Large intestine (tissue), 3 donors: ENCODE measurements around the gene CCDC33. TPM values are rescaled to one million over a fixed set of nuclear protein-coding genes. Genes with fewer than 3 reads are reported as not detected.

ENCODE experiments used
- DNase-seq, 2 donors: peaks; one replicate each; pipeline versions ENCODE4 v3.0.0 to v3.0.0-alpha.2; 2013
- H3K27ac ChIP-seq: one replicate; pipeline ENCODE4 v1.5.1; 2013; ENCODE audit warnings: low read length
- H3K27me3 ChIP-seq: 2 replicates; pipeline ENCODE4 v1.6.1; 2013; ENCODE audit warnings: low read length; ENCODE audit not compliant: control insufficient read depth, insufficient read depth
- H3K36me3 ChIP-seq: 2 replicates; pipeline ENCODE4 v1.6.1; 2013; ENCODE audit warnings: low read length; ENCODE audit not compliant: control insufficient read depth, insufficient read depth
- H3K4me1 ChIP-seq: one replicate; pipeline ENCODE4 v1.6.1; 2013; ENCODE audit warnings: low read length; ENCODE audit not compliant: control insufficient read depth, insufficient read depth
- H3K4me3 ChIP-seq: one replicate; pipeline ENCODE4 v1.5.1; 2013; ENCODE audit warnings: low read length
- H3K9me3 ChIP-seq: one replicate; pipeline ENCODE4 v1.6.1; 2013; ENCODE audit warnings: mild to moderate bottlenecking, low read depth, low read length, moderate library complexity; ENCODE audit not compliant: control insufficient read depth
- WGBS: methylation state at CpG from one replicate; pipeline ENCODE4 v1.1.5; 2013; ENCODE audit warnings: low lambda C conversion rate; ENCODE audit not compliant: insufficient coverage; 5-methylcytosine and 5-hydroxymethylcytosine counted together
- polyA plus RNA-seq: library from polyadenylated mRNA; unstranded; fragments of 120-200 nt; gene quantifications from one replicate; pipeline ENCODE4 v1.2.1, GENCODE V29; 2013

Gene CCDC33
- polyA plus RNA-seq, 1 donor = 2.2 TPM

DNA sequence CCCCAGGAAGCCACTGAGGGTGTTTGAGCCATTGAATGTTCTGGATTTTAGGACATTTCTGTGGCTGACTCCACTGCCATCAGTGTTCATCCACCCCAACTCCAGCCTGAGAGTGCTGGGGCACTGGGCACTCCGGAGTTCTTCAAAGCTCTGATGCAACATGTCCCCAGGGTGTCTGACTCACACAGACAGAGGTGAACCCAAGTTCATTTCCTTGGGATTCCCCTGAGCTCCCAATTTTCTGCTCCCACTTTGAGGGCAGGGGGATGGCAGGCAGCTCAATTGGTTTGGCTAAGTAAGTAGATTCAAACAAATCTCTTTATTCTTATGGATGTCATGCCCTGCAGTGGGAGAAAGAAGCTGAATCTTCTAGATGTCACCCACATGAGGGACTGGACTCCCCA is 35.7 kb upstream of the CCDC33 start:
- no CpG with 5 or more reads among the region's 1 CpG for WGBS
- DNase-seq = peak in 1 of 2 donors; percentile 76
- H3K27ac ChIP-seq = no peak overlapping the region
- no peaks in the 10 kb centered on the region for H3K9me3 ChIP-seq
- no peak overlapping the region for H3K4me3 ChIP-seq
- peaks cover 59% of the 10 kb centered on the region for H3K4me1 ChIP-seq
- no peaks in the 10 kb centered on the region for H3K27me3 ChIP-seq
- H3K36me3 ChIP-seq = no peaks in the 10 kb centered on the region

DNA sequence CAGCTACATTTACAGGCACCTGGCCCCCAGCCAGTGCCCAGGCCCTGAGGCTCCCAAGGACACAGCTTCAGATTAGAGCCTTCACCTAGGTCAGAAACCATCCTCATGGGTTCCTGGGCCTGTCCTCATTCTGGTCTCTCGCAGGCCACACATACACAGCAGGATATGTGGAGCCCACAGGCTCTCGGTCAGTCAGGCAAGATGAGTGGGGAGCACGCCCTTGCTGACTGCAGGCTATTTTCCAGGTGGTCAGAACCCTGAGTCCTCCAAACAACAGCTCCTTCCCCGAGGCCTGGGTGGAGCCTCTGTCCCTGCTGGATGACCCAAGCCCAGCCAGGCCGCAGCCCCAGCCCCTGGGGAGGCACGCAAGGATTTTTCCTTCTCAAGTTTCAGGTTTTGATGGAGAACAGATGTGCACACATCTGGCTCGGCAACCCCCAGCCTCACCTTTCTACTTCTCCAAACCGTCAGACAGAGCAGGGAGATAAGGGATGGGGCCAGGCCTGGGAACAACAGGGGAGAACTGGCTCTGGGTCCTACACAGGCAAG is 35.2 kb upstream of the CCDC33 start:
- Histone ChIP-seq H3K4me1 (peaks cover 55% of the 10 kb centered on the region), H3K27ac (no peak overlapping the region)
- no peak for DNase-seq

DNA sequence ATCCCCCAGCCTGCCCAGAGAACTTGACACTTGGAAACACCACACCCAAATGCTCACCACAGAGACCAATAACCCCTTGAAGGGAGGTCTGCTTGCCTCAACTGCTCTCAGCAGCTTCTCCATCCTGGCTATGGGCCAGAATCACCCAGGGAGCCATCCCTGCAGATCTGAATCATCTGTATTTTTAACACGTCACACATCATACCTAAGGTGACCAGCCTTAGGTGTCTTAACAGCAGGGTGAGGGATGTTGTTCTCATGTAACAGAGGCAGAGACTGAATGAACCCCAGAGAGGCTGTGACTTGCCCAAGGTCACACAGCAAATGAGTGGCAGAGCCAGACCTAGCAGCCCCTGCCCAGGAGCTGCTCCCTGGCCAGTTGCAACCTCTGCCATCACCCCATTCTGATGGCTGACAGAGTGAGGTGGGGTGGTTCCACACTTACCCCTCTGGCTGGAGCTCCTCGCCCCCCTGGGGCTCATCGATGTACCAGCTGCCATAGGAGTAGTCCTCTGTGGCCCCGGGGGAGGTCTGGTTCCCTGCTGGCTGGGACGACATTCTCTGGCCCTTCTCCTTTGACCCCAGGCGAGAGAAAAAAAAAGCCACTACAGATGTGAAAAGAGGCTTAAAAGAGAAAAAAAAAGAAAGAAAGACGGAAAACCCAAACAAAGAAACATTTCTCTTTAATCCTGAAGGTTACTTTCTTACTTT is 34.3 kb upstream of the CCDC33 start:
- Histone ChIP-seq H3K27ac (peak overlapping the region; percentile 50), H3K4me1 (peaks cover 51% of the 10 kb centered on the region), H3K36me3 (no peaks in the 10 kb centered on the region), H3K4me3 (peak overlapping the region; percentile 11), H3K9me3 (no peaks in the 10 kb centered on the region), H3K27me3 (no peaks in the 10 kb centered on the region)
- WGBS = 24% methylated on average over 4 of the region's 7 CpGs
- DNase-seq = no peak

More for the DNA sequence above, 35.2 kb upstream of the CCDC33 start:
- H3K4me3 ChIP-seq = no peak overlapping the region
- no peaks in the 10 kb centered on the region for H3K27me3 ChIP-seq
- no CpG with 5 or more reads among the region's 8 CpGs for WGBS
- no peaks in the 10 kb centered on the region for H3K9me3 ChIP-seq
- H3K36me3 ChIP-seq = no peaks in the 10 kb centered on the region

- peak within 1 kb of the TSS; percentile 22 for H3K4me3 ChIP-seq
Observed at GRCh38 chr15:74202452-74203401, 33.4 kb upstream of the CCDC33 start, which contains the start of gene STRA6. Gene STRA6 (minus strand): TSS chr15:74202787. CDS start chr15:74202267, 520 bp downstream.

GRCh38 chr15:74203914-74204431 is 32.2 kb upstream of the CCDC33 start:
- Histone ChIP-seq H3K4me1 (peaks cover 54% of the 10 kb centered on the region), H3K36me3 (no peaks in the 10 kb centered on the region), H3K4me3 (no peak overlapping the region), H3K9me3 (no peaks in the 10 kb centered on the region), H3K27me3 (no peaks in the 10 kb centered on the region), H3K27ac (no peak overlapping the region)
- peak in 1 of 2 donors; percentile 33 for DNase-seq
- no CpG with 5 or more reads among the region's 10 CpGs for WGBS

More at GRCh38 chr15:74202452-74203401, 33.4 kb upstream of the CCDC33 start, which contains the start of gene STRA6:
- Histone ChIP-seq H3K36me3 (no peaks in the 10 kb centered on the region), H3K9me3 (no peaks in the 10 kb centered on the region), H3K4me1 (peaks cover 47% of the 10 kb centered on the region), H3K27ac (peak within 1 kb of the TSS; percentile 50), H3K27me3 (no peaks in the 10 kb centered on the region)
- WGBS = no CpG with 5 or more reads among the region's 26 CpGs
- DNase-seq = peak; percentile 73 to 89

GRCh38 chr15:74205582-74205947 is 30.6 kb upstream of the CCDC33 start:
- WGBS = no CpG with 5 or more reads among the region's 4 CpGs
- no peak for DNase-seq
- H3K4me1 ChIP-seq = peaks cover 54% of the 10 kb centered on the region

DNA sequence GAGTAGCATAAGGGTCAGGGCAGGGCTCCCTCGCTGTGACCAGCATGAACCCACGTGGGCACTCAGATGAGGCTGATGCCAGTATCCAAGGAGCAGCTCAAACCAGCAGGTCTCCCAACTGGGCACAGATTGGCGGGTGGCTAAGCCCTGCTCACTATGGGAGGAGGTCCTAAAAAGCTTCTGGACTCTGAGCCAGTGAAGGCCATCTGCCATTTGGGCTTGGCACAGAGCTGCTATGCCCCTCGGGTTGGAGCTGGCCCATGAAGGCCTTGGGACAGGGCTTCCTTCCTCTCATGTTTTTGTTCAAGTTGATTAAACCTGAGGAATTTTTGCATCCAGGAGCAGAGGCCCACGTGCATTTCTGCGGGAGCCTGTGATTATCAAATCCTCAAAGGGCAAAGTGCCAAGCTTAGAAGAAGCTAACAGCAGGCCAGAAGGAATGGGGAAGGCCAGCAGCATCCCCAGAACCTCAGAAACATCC is 29.3 kb upstream of the CCDC33 start:
- Histone ChIP-seq H3K9me3 (no peaks in the 10 kb centered on the region), H3K27me3 (no peaks in the 10 kb centered on the region), H3K27ac (no peak overlapping the region), H3K36me3 (no peaks in the 10 kb centered on the region), H3K4me3 (no peak overlapping the region), H3K4me1 (peaks cover 41% of the 10 kb centered on the region)
- DNase-seq = no peak
- no CpG with 5 or more reads among the region's 6 CpGs for WGBS

More at GRCh38 chr15:74205582-74205947, 30.6 kb upstream of the CCDC33 start:
- no peaks in the 10 kb centered on the region for H3K27me3 ChIP-seq
- no peak overlapping the region for H3K27ac ChIP-seq
- no peaks in the 10 kb centered on the region for H3K9me3 ChIP-seq
- H3K4me3 ChIP-seq = no peak overlapping the region
- no peaks in the 10 kb centered on the region for H3K36me3 ChIP-seq

GRCh38 chr15:74207652-74208440 is 28.3 kb upstream of the CCDC33 start:
- no peak overlapping the region for H3K4me3 ChIP-seq
- H3K27me3 ChIP-seq = no peaks in the 10 kb centered on the region
- H3K9me3 ChIP-seq = no peaks in the 10 kb centered on the region
- H3K36me3 ChIP-seq = no peaks in the 10 kb centered on the region
- H3K27ac ChIP-seq = no peak overlapping the region
- no CpG with 5 or more reads among the region's 16 CpGs for whole genome bisulfite sequencing
- H3K4me1 ChIP-seq = peaks cover 31% of the 10 kb centered on the region
- DNase-seq = no peak

- H3K27me3 ChIP-seq = no peaks in the 10 kb centered on the region
- H3K4me1 ChIP-seq = peaks cover 25% of the 10 kb centered on the region
- no peak for DNase-seq
- no peaks in the 10 kb centered on the region for H3K36me3 ChIP-seq
- H3K4me3 ChIP-seq = no peak overlapping the region
- no peak overlapping the region for H3K27ac ChIP-seq
- 20% methylated on average over 2 of the region's 6 CpGs for WGBS
- H3K9me3 ChIP-seq = no peaks in the 10 kb centered on the region
Observed at GRCh38 chr15:74208496-74208895, 27.6 kb upstream of the CCDC33 start.
